Middle frontal gyrus (tissue), 1 donor: ENCODE data around the gene ATP5F1D.

Experiments
- DNase-seq: peaks from one replicate; pipeline ENCODE4 v3.0.0-alpha.2; 2015; ENCODE audit warnings: low spot score; ENCODE audit errors: extremely low spot score

ATP5F1D gene

DNA sequence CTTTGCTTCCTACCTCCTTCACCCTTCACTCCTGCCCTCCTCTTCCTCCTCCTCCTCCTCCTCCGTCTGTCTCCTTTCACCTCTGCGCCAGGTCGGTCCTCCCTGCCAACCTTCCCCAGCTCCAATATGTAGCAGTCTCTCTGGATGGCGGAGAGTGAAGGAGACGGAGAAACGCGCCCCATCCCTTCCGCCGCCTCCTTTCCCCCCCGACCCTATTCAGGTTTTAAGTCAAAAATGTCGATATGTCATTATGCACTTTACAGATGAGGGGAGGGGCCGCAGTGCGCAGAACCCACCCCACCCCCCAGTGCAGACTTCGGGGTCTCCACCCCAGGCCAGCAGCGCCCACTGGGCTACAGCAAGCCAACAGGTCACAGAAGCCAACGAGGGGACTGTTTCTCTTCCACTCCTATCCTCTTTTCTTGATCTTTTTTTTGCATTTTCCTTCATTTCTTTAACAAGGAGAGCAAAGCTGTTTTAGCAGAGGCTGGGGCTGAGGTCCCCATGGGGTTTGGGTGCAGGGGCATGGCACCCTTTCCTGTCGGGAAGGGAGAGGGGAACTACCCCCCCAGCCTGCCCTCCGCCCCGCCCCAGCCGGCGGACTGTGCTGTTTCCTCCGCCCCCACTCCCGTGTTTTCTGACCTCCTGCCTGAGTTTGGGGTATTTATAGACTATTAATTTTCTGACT lies 16.1 kb downstream of the ATP5F1D start:
- DNase-seq: no peak

DNA sequence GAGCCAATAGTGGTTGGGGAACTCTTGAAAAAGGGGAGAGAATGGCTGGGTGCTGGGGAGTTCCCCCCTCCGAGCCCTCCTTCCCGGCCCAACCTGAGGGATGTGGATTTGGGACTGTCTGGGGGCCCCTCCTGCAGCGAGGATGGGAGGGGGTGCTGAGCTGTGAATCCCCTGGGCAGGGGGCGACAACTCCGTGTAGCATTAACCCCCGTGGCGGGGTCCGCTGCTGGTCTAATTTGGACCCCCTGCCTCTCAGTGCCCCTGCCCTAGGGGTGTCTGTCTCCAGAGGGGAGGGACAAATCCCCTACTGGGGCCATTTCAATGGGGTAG lies 16.6 kb downstream of the ATP5F1D start:
- DNase-seq: no peak

DNA sequence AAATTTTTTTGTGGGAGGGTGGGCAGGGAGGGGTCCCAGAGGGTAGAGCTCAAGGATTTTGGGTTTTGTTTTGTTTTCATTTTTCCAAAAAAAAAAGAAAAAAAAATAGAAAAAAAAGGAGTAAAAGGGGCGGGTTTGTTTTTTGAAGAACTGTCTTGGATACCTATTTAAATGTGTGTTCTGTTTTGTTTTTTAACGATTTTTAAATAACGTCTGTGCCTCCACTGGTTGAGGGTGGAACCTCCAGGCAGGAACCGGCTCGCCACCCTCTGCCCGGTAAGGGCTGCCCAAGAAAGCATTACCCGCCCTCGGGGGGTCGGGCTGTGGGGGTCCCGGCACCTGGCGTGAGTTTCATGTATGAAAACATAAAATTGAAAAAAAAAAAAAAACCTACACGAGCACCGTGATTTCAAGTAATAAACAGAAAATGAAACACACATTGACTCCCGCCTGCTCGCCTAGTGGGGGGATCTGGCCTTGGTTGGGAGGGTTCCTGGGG lies 17.2 kb downstream of the ATP5F1D start:
- DNase-seq: no peak

DNA sequence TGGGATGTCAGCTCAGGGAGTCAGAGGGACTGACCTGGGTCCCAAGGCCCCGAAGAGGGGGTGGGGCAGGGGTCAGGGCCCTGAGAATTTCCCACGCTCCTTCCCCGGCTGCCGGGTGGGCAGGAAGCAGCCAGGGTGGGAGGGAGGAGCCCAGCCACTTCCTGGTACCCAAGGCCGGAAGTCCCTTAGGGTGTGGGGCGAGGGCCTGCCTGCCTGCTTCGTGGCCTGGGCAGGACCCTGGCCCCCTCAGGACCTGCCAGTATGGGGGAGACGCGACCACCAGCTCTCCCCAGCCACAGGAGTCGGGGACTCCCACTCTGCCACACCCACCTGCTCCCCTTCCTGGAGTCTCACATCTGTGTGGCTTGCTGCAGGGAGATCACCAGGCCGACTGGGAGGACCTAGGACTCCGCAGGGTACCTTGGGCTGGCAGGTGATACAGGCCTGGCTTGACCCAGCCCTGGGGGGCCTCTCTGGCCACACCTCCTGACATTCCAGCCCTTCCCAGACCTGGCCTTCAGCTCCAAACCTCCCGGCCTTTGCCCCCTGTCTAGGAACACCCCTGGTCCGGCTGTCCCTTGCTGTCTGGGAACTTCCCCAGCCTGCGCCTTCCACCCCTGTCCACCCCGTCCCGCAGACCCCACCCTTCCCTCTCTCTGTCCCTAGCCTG lies 17.8 kb downstream of the ATP5F1D start:
- DNase-seq: no peak

DNA sequence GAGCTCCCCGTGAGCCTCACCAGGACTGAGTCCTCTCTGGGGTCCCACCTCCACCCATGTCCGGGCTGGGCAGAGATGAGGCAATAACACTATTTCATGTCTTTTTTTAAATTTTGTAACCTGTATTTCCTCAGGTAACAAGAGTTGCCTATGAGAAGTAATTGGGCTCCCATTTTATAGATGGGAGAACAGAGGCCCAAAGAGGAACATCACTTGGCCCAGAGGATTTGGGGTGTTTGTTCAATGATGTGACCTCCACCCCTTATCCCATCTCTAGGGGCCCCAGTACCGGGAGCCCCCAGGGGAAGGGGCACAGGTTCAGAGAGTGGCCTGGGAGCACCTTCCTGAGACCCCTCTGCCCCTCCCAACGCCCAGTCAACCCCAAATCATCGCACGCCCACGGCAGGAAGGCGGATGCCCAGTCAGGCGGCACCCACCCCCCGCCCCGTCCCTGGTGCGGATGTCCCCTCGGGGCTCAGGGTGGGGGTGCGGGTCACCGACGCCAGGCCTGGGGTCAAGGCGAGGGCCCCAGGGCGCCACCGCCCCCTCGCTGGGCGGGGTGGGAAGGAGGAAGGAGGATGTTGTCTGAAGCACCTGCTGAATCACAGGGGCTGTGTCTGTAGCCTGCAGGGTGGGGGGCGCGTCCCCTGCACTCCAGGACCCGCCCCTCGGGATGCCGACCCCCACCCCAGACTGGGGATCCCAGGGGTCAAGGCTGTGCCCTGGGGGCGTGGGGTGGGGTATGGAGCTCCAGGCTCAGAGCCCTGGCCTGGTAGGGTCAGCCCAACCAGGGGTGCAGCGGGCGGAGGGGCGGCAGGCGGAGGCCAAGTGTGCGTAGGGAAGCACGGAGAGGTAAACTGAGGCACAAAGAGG lies 18.6 kb downstream of the ATP5F1D start:
- no peak for DNase-seq

DNA sequence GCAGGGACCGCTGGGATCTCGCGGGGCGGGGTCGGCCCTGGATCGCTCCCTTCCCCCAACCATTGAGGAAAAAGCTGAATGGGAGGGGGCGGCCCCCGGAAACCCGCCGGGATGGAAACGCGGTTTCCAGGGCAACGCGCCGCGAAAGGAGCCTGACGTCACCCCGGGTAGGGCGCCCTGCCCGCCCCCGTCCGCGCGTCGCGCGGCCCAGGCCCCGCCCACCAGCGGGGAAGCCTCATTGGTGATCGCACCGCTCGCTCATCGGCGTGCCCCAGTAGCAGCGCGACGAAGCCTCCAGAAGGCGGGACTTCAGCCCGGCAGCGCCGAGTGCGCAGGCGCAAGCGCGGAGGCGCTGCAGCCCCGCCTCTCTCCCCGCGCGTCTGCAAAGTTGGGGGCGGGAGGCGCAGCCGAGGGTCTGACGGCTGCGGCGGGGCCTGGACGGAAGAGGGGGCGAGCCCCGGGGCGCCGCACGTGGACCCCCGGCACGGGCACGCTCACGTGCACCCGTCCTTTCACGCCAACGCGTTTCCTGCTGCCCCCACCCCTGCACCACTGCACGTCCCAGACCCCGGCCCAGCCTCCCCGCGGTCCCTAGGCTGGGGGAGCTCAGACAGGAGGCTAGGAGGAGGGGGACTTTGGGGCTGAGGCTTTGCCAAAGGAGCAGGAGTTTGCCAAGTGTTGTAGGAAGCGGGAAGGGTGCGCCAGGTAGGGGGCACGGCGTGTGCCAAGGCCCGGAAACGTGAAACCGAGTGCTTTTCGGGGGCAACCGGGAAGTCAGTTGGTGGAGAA lies 19.4 kb downstream of the ATP5F1D start:
- peak; percentile 93 for DNase-seq

DNA sequence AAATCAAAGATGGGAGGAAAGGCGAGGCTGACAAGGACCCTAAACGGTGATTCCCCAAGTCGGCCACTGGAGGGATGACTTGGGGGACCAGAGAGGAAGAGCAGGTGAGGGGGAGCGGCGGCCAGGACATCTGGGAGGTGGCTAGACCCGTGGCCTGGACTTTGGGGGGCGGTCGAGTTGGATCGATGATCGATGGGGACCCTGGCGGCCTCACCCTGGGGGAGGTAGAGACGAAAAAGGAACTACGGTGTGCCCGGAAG lies 19.9 kb downstream of the ATP5F1D start:
- DNase-seq: no peak

DNA sequence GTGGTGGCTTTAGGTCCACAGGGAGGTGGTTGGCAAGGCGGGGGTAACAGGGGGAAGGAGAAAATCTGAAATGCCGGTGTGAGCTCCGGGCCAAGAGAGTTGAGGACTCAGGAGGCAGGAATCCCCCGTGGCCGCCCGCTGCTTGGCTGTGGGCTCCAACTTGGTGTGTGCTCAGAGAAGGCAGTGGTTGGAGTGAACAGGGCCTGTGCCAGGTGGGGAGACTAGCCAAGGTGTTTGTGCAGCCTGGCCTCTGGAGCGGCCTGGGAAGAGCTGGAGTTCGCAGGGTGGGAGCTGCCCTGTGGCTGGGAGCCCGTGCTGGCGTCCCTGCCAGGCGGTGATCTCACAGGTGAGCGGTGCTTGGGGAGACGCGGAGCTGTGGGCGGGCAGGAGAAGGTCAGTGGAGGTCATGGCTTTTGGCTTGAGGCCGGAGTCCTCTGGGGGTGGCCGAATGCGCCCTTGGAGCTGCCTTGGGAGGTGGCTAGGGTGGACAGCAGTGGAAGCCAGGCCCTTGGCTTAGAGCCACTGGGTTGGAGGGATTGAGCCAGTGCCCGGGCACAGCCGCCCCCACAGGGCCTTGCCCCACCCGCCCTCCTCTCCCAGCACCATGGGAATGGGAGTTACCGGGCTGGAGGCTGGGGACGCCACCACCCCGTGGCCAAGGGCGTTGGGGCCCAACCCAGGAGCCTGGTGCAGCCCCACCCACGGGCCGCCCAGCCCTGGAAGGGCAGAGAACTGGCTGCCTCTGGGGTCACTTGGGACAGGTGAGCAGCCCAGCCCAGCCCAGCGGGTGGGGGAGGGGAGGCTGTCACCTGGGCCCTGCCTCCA lies 20.5 kb downstream of the ATP5F1D start:
- DNase-seq: no peak

DNA sequence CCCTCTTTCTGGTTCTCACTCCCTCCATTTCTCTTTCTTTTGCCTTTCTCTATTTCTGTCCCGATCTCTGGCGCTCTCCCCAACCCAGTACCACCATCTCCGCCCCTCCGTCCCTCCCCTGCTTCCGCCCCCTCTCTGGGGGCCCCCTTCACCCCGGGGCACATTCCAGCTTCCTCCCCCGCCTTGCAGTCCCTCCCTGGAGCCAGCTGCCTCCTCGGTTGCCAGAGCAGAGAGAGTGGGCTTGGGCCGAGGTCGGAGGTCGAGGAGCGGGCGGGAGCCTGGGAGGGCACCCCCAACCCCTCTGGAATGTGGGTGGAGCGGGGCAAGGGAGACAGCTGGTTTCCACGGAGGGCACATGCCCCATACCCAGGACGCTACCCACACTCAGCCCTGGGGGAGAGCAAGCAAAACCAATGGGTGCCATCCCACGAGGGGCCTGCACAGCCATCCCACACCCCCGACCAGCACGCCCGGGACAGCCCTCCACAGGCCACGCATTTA lies 21.1 kb downstream of the ATP5F1D start:
- DNase-seq: no peak

DNA sequence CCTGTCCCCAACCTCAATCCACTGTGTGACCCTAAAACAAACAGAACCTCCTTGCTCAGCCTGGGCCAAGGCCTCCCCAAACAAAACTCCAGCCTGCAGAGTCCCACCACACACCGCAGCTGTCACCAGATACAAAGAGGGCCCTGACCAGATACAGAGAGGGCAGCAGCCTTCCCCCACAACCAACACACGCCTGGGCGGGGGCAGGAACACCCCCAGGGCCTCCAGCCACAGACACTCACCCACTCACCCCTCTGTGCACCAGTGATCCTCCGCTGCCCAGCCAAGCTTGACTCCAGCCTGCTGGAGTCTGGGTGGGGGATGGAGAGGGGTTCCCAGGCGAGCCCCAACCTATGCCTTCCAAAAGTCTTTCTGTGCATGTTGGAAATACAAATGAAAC lies 21.6 kb downstream of the ATP5F1D start:
- DNase-seq: no peak

DNA sequence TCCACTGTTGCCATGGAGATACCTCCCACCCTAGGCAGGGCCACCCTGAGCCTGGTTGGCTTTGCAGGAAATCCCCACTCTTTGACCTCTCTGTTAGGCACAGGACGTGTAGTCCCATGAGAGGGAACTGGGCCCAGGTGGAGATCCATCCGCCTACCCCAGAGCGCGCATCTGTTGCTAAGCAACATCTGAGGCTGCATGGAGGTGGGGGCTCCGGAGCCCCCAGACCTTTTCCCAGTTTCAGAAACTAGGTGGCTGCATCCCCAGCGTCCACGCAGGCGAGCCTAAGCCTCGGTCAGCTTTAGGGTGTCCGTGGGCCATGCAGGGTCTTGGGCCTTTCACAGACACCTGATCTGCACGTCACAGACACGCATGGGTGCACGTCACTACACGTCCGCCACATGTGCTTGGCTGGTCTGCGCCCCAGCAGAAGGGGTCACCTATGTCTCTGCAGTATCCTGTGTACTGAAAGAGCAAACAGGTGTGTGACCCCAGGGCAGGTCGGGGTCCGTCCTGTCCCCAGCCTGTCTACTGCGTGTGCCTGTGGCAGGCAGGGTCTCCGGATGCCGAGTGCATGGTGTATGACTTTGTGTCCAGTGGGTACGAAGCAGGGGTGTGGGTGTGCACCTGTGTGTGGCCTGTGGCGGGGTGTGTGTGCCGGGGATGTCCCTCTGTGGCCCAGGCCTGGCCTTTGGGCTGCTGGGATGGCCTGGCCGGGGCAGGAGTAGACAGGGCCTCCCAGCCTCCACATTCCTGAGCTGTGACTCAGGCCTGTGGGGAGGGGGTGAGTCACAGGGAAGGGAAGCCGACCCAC lies 23.5 kb downstream of the ATP5F1D start:
- no peak for DNase-seq

DNA sequence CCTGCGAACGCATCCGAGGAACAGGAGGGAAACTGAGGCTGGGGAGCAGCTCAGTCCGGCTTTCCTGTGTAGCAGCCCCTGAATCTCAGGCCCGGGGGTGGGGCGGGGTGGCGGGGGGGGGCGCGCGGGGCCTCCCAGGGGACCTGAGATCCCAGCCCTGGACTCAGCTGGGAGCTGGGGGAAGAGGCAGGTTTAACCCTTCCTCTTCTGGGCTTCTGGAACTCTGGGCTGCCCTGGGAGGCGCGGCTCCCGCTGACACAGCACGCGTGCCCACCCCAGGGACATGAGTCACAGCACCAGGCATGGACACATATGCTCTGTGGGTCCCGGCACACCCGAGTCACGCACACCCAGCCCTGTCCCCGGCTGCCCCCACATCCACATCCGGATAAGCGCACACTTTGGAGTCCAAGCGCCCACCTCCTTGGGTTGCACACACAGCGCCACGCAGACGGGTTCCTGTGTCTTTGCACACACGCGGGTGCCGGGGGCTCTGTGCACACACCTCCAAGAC lies 24.1 kb downstream of the ATP5F1D start:
- DNase-seq: no peak

DNA sequence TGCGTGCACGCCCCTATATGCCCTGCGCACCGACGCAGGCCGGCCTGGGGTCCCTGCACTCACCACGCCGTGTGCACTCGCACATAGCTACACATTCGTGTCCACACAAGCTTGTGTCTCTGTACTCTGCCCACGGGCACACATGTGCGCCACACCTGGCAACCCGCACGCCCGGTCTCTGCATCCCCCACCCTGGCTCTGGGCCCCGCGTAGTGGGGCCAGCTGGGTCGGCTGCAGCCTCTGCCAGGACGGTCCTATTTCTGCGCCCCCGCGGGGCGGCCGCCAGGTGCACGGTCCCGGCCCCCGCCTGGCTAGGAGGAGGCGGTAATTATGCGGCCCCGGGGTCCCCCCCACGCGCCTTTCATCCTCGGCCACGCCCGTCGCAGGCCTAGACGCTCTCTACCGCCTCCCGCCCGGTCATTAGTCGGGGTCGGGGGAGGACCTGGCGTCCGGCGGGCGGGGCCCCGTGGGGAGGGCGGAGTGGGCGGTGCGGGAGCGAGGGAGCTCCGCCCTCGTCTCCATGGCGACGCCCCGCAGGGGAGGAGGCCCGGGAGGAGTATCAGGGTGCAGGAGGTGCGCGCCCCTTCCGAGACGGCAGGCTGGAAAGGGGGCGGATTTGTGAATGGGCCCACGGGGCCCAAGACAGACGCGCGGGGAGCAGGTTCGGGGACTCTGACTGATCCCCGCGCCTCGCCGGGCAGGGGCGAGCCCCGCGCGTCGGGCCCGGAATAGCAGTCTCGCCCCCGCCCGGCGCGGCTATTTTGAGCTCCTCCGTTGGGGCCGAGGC lies 24.8 kb downstream of the ATP5F1D start:
- no peak for DNase-seq

DNA sequence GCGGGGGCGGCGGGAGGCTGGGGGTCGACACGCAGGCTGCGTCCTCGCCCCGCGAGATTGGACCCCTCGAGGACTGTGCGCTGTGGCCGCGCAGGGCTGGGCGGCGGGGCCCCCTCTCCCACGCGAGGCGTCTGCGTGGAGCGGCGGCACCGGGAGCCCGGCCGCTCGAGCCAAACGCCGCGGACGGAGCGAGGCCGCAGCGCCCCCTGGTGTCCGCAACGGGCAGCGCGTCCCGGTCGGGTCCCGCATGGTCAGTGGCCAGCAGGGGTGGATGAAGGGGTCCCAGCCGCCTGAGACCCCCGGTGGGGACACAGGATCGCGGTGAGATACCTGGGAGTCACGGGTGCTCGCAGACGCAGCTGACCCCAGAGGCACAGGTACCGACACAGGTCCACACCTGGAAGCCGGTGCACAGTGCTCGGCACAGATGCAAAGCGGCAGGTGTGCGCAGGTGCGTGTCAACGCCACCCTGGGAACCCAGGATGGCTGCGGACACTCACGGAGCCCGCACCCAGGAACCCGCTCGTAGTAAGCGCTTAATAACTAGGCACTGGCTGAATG lies 25.4 kb downstream of the ATP5F1D start:
- no peak for DNase-seq

DNA sequence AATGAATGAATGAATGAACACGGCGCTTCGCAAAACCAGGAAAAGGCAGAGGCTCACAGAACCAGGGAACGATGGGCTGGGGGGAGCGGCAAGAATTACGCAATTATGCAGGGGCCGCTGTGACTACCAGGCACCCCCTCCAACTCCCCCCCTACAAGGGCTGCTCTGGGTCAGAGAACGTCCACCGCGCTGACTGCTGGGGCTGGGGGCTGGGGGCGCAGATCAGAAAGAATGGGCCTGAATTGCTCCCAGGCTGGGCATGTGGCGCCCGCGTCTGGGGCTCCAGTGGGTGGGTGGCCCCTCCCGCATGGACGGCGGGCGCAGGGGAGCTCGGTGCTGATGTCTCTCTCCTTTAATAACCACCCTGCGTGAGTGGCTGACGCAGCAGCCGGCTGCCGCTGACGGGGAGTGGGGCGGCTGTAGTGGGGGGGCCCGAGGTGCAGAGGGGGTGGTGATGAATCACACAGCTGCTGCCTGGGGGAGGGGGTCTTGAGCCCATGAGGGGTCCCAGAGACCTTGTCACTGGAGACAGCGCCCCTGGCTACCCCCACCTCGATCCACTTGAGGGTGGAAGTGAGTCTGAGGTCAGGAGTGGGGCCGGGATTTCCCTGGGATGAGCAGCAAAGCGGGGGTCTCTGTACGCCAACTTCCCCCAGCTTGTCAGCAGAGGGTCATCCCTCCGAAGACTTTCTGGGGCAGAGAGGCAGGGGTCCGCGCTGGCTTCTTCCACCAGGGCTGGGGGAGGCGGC lies 26.1 kb downstream of the ATP5F1D start:
- no peak for DNase-seq

DNA sequence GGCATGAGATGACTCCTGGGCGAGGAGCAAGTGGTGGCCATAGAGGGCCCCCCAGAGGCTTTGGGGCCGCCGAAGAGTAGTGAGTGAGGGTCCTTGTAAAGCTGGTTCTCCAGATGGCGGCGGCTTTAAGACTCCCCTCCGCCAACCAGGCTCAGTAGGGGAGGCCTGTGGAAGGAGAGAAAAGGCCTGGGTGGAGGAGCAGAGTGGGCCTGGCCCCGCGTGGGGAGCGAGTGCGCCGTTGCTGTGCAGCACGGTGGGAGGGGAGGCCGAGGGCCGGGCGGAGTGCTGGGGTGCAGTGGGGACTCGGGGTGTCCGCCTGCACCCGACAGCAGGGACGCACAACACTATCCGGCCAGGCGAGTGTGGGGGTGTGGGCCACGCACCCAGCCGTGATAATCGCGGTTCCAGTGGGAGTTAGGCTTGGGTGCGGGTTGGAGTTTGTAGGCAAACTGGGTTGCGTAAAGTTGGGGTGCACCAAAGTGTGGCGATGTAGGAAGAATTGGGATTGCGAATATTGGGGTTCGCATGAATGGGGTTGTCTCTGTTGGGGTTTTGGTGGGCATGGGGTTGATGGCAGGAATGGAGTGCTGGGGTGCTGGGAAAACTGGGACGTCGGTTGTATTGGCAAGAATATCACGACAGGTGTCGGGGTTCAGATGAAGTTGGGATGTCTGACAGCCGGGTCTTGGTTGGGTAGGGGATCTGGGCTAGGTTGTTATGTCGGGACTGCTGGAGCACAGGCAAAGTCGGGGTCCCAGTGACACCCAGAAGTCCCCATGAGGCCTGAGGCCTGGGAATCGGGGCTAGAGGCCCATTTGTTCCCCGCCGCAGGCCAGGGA lies 26.9 kb downstream of the ATP5F1D start:
- no peak for DNase-seq

DNA sequence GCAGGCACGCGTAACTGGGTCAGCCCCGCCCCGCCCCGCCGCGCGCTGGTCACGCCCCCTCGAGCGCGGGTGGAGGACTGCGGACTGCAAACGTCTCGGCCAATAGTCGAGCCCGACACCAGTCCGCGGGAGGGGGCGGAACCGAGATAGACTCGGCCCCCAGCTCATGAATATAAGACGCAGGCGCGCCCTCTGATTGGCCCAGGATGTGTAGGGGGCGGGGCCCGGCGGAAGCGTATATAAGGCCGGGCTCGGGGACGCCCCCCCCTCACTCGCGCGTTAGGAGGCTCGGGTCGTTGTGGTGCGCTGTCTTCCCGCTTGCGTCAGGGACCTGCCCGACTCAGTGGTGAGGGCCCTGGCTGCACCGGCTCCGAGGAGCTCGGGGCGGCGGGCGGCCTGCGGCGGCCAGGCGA lies 27.5 kb downstream of the ATP5F1D start, which contains the start of gene CIRBP:
TSS of gene CIRBP (plus strand) at position 268 of the 413 bp plus-strand sequence. CDS start 1,602 bp downstream, outside the sequence.
- DNase-seq: peak; percentile 97
